ENCODE results near the gene KDM5C. TPM values are rescaled to one million over a fixed set of nuclear protein-coding genes. Genes with fewer than 3 reads are reported as not detected.

Gene KDM5C
- total RNA-seq, 2 donors from 2014 or later: 95.9 to 101 TPM

GRCh38 chrX:53268173-53268572, 43.2 kb upstream of the KDM5C start:
- no peak overlapping the region for H3K4me3 Mint-ChIP-seq
- no peaks in the 10 kb centered on the region for H3K9me3 ChIP-seq (ENCODE audit: control insufficient read depth, low read length)
- no peak overlapping the region for H3K27ac Mint-ChIP-seq
- H3K9me3 Mint-ChIP-seq: peaks cover 43% of the 10 kb centered on the region
- no peak for DNase-seq
- H3K4me3 ChIP-seq (ENCODE audit: low read length): no peak overlapping the region
- H3K36me3 ChIP-seq (ENCODE audit: control insufficient read depth, insufficient read depth, low read length): no peaks in the 10 kb centered on the region
- WGBS, 2 experiments (ENCODE audit: insufficient coverage in 1 of 2, insufficient read length in 1 of 2): 82% methylated on average over 7 of the region's 7 CpGs; no CpG with 5 or more reads in 1 of the 2 experiments
- H3K27me3 Mint-ChIP-seq (ENCODE audit: insufficient read depth): no peaks in the 10 kb centered on the region
- H3K27me3 ChIP-seq (ENCODE audit: control insufficient read depth, insufficient read depth, low read length, poor library complexity, severe bottlenecking): no peaks in the 10 kb centered on the region
- no peak for TF ChIP-seq CTCF (conservative IDR thresholded peaks at IDR 0.05)
- peaks cover 3% of the 10 kb centered on the region for H3K36me3 Mint-ChIP-seq (ENCODE audit: low read depth)
- no peak overlapping the region for H3K9ac ChIP-seq (ENCODE audit: extremely low read depth, low read length, poor library complexity, severe bottlenecking)
- no peak overlapping the region for H3K27ac ChIP-seq (ENCODE audit: low read depth, low read length)
- no peaks in the 10 kb centered on the region for H3K4me1 ChIP-seq (ENCODE audit: control insufficient read depth, insufficient read depth, low read length)
- H3K4me1 Mint-ChIP-seq: no peaks in the 10 kb centered on the region

- peaks cover 46% of the 10 kb centered on the region for H3K9me3 Mint-ChIP-seq
- no peak for TF ChIP-seq CTCF (conservative IDR thresholded peaks at IDR 0.05)
- no peak overlapping the region for H3K9ac ChIP-seq (ENCODE audit: extremely low read depth, low read length, poor library complexity, severe bottlenecking)
- H3K36me3 ChIP-seq (ENCODE audit: control insufficient read depth, insufficient read depth, low read length): no peaks in the 10 kb centered on the region
- peaks cover 4% of the 10 kb centered on the region for H3K4me1 Mint-ChIP-seq
- no peak overlapping the region for H3K4me3 ChIP-seq (ENCODE audit: low read length)
- H3K27ac ChIP-seq (ENCODE audit: low read depth, low read length): no peak overlapping the region
- WGBS, 2 experiments (ENCODE audit: insufficient coverage in 1 of 2, insufficient read length in 1 of 2): 91% methylated on average over 6 of the region's 11 CpGs; no CpG with 5 or more reads in 1 of the 2 experiments
- peaks cover 3% of the 10 kb centered on the region for H3K36me3 Mint-ChIP-seq (ENCODE audit: low read depth)
- no peaks in the 10 kb centered on the region for H3K4me1 ChIP-seq (ENCODE audit: control insufficient read depth, insufficient read depth, low read length)
- no peak overlapping the region for H3K27ac Mint-ChIP-seq
- no peaks in the 10 kb centered on the region for H3K27me3 Mint-ChIP-seq (ENCODE audit: insufficient read depth)
- no peaks in the 10 kb centered on the region for H3K27me3 ChIP-seq (ENCODE audit: control insufficient read depth, insufficient read depth, low read length, poor library complexity, severe bottlenecking)
- H3K9me3 ChIP-seq (ENCODE audit: control insufficient read depth, low read length): no peaks in the 10 kb centered on the region
- DNase-seq: no peak
- no peak overlapping the region for H3K4me3 Mint-ChIP-seq
Measured at GRCh38 chrX:53266914-53267313, 41.9 kb upstream of the KDM5C start.

- Histone ChIP-seq H3K4me3 (ENCODE audit: low read length) (no peak overlapping the region), H3K9ac (ENCODE audit: extremely low read depth, low read length, poor library complexity, severe bottlenecking) (no peak overlapping the region), H3K27me3 (ENCODE audit: control insufficient read depth, insufficient read depth, low read length, poor library complexity, severe bottlenecking) (no peaks in the 10 kb centered on the region), H3K9me3 (ENCODE audit: control insufficient read depth, low read length) (no peaks in the 10 kb centered on the region), H3K4me1 (ENCODE audit: control insufficient read depth, insufficient read depth, low read length) (no peaks in the 10 kb centered on the region), H3K36me3 (ENCODE audit: control insufficient read depth, insufficient read depth, low read length) (no peaks in the 10 kb centered on the region), H3K27ac (ENCODE audit: low read depth, low read length) (no peak overlapping the region)
- H3K4me1 Mint-ChIP-seq: peaks cover 4% of the 10 kb centered on the region
- 86 to 97% methylated on average over 1 to 5 of the region's 8 CpGs for WGBS, 2 experiments (ENCODE audit: insufficient coverage in 1 of 2, insufficient read length in 1 of 2)
- H3K27me3 Mint-ChIP-seq (ENCODE audit: insufficient read depth): no peaks in the 10 kb centered on the region
- TF ChIP-seq CTCF (conservative IDR thresholded peaks at IDR 0.05): no peak
- H3K27ac Mint-ChIP-seq: no peak overlapping the region
- peaks cover 3% of the 10 kb centered on the region for H3K36me3 Mint-ChIP-seq (ENCODE audit: low read depth)
- no peak for DNase-seq
- peaks cover 52% of the 10 kb centered on the region for H3K9me3 Mint-ChIP-seq
- no peak overlapping the region for H3K4me3 Mint-ChIP-seq
Measured at GRCh38 chrX:53265771-53266574, 41.0 kb upstream of the KDM5C start.
